ENCODE measurements around the gene SNED1. TPM values are rescaled to one million over a fixed set of nuclear protein-coding genes. Genes with fewer than 3 reads are reported as not detected.

The SNED1 gene
- polyA plus RNA-seq, 1 donor (not counting 4 experiments of a cell fraction or from before 2014, with no cell fraction given), result 0.12 TPM

DNA sequence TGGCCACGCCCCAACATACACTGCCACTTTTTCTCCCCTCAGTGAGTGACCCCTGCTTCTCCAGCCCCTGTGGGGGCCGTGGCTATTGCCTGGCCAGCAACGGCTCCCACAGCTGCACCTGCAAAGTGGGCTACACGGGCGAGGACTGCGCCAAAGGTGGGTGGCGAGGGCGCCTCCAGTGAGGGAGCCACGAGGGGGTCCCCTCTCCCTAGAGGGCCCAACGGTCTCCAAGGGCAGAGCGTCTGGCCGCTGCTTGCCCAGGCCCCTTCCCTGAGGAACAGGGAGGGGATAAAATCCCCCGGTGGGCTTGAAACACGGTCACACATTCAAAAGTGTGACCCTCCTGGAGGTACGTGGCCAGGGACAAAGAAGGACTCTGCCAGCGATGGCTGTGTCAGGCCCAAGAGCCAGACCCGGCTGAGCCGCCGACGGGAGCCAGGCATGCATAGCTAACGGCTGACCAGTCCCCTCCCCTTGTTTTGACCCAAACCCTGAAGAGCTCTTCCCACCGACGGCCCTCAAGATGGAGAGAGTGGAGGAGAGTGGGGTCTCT, 66.5 kb downstream of the SNED1 start:
- dilution Hi-C loops (cut with MboI; ENCODE audit: extremely low pct_ligation_motif_present, low sequenced_read_pairs), result no loop called here
- no peaks in the 10 kb centered on the region for H4K20me1 ChIP-seq (ENCODE audit: control insufficient read depth, extremely low read depth, insufficient read depth, low read length)
- FAIRE-seq, result no peak
- H3K4me1 ChIP-seq (ENCODE audit: control insufficient read depth, extremely low read depth, insufficient read depth, low read length), result peaks cover 25% of the 10 kb centered on the region
- H3K79me2 ChIP-seq (ENCODE audit: control insufficient read depth, insufficient read depth, low read length), result no peaks in the 10 kb centered on the region
- H3K27ac ChIP-seq (ENCODE audit: control insufficient read depth, insufficient read depth, low read length), result no peak overlapping the region
- no peaks in the 10 kb centered on the region for H3K27me3 ChIP-seq (ENCODE audit: control insufficient read depth, extremely low read depth, insufficient read depth, low read length)
- H3K4me2 ChIP-seq (ENCODE audit: control insufficient read depth, extremely low read depth, insufficient read depth, low read depth, low read length), result no peak overlapping the region
- H3K9me1 ChIP-seq (ENCODE audit: control insufficient read depth, extremely low read depth, insufficient read depth, low read length), result no peaks in the 10 kb centered on the region
- no peak overlapping the region for H3K9ac ChIP-seq (ENCODE audit: control insufficient read depth, extremely low read depth, insufficient read depth, low read length)
- no peak overlapping the region for H3K4me3 ChIP-seq (ENCODE audit: control insufficient read depth in 2 of 3, extremely low read depth in 1 of 3, insufficient read depth in 2 of 3, low read depth in 1 of 3, low read length in 3 of 3)
- H2AFZ ChIP-seq (ENCODE audit: control insufficient read depth, low read length), result no peak overlapping the region
- no peak for TF ChIP-seq EZH2 (IDR thresholded peaks at IDR 0.05; ENCODE audit: low read length)
- TF ChIP-seq, protein P1, sequence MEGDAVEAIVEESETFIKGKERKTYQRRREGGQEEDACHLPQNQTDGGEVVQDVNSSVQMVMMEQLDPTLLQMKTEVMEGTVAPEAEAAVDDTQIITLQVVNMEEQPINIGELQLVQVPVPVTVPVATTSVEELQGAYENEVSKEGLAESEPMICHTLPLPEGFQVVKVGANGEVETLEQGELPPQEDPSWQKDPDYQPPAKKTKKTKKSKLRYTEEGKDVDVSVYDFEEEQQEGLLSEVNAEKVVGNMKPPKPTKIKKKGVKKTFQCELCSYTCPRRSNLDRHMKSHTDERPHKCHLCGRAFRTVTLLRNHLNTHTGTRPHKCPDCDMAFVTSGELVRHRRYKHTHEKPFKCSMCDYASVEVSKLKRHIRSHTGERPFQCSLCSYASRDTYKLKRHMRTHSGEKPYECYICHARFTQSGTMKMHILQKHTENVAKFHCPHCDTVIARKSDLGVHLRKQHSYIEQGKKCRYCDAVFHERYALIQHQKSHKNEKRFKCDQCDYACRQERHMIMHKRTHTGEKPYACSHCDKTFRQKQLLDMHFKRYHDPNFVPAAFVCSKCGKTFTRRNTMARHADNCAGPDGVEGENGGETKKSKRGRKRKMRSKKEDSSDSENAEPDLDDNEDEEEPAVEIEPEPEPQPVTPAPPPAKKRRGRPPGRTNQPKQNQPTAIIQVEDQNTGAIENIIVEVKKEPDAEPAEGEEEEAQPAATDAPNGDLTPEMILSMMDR (optimal IDR thresholded peaks at IDR 0.05 in 1 of 3, IDR thresholded peaks at IDR 0.05 in 1 of 3, conservative IDR thresholded peaks at IDR 0.05 in 1 of 3; ENCODE audit: extremely low read depth in 1 of 3, insufficient read depth in 2 of 3, low read length in 3 of 3), result no peak
- no peaks in the 10 kb centered on the region for H3K36me3 ChIP-seq (ENCODE audit: control insufficient read depth in 2 of 2, extremely low read depth in 1 of 2, insufficient read depth in 2 of 2, low read length in 2 of 2)
- no peaks in the 10 kb centered on the region for H3K9me3 ChIP-seq (ENCODE audit: control insufficient read depth, low read depth, low read length)
- no peak for DNase-seq (ENCODE audit: low read depth, low spot score)

DNA sequence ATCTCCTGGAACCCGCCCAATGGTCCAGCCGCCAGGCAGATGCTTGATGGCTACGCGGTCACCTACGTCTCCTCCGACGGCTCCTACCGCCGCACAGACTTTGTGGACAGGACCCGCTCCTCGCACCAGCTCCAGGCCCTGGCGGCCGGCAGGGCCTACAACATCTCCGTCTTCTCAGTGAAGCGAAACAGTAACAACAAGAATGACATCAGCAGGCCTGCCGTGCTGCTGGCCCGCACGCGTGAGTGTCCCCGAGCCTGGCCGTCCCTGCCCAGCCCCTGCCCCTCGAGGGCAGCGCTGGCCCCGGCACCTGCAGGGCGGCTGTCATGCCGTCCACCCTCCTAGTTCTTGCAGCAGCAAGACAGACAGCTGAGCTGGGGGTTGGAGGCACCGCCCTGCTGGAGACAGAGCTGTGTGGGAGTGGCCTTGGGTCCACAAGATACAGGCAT, 67.0 kb downstream of the SNED1 start:
- no peak overlapping the region for H2AFZ ChIP-seq (ENCODE audit: control insufficient read depth, low read length)
- no peak overlapping the region for H3K4me2 ChIP-seq (ENCODE audit: control insufficient read depth, extremely low read depth, insufficient read depth, low read depth, low read length)
- no peak overlapping the region for H3K27ac ChIP-seq (ENCODE audit: control insufficient read depth, insufficient read depth, low read length)
- H3K9me1 ChIP-seq (ENCODE audit: control insufficient read depth, extremely low read depth, insufficient read depth, low read length), result no peaks in the 10 kb centered on the region
- H3K4me1 ChIP-seq (ENCODE audit: control insufficient read depth, extremely low read depth, insufficient read depth, low read length), result peaks cover 25% of the 10 kb centered on the region
- H3K9ac ChIP-seq (ENCODE audit: control insufficient read depth, extremely low read depth, insufficient read depth, low read length), result no peak overlapping the region
- no peak overlapping the region for H3K4me3 ChIP-seq (ENCODE audit: control insufficient read depth in 2 of 3, extremely low read depth in 1 of 3, insufficient read depth in 2 of 3, low read depth in 1 of 3, low read length in 3 of 3)
- no peaks in the 10 kb centered on the region for H3K9me3 ChIP-seq (ENCODE audit: control insufficient read depth, low read depth, low read length)
- DNase-seq (ENCODE audit: low read depth, low spot score) (no peak), FAIRE-seq (no peak)
- TF ChIP-seq, protein P1 (optimal IDR thresholded peaks at IDR 0.05 in 1 of 3, IDR thresholded peaks at IDR 0.05 in 1 of 3, conservative IDR thresholded peaks at IDR 0.05 in 1 of 3; ENCODE audit: extremely low read depth in 1 of 3, insufficient read depth in 2 of 3, low read length in 3 of 3), result no peak
- TF ChIP-seq EZH2 (IDR thresholded peaks at IDR 0.05; ENCODE audit: low read length), result no peak
- H4K20me1 ChIP-seq (ENCODE audit: control insufficient read depth, extremely low read depth, insufficient read depth, low read length), result no peaks in the 10 kb centered on the region
- no peaks in the 10 kb centered on the region for H3K36me3 ChIP-seq (ENCODE audit: control insufficient read depth in 2 of 2, extremely low read depth in 1 of 2, insufficient read depth in 2 of 2, low read length in 2 of 2)
- peaks cover 1% of the 10 kb centered on the region for H3K27me3 ChIP-seq (ENCODE audit: control insufficient read depth, extremely low read depth, insufficient read depth, low read length)
- dilution Hi-C loops (cut with MboI; ENCODE audit: extremely low pct_ligation_motif_present, low sequenced_read_pairs), result no loop called here
- no peaks in the 10 kb centered on the region for H3K79me2 ChIP-seq (ENCODE audit: control insufficient read depth, insufficient read depth, low read length)
